Activated T-cell treated with anti-CD3 and anti-CD28 coated beads, Interleukin-2, amount 50 U/mL, for 24 hours (primary cell): Measurements from ENCODE around the gene UMODL1.

Source experiments
- DNase-seq: peaks from one replicate; pipeline ENCODE4 v3.0.0-alpha.2; 2020
- H3K27ac Mint-ChIP-seq: 2 replicates; pipeline ENCODE4 v1.8.0; 2020; ENCODE audit warnings: mild to moderate bottlenecking, mixed read lengths
- H3K27me3 Mint-ChIP-seq: 2 replicates; pipeline ENCODE4 v1.8.0; 2020; ENCODE audit warnings: mixed read lengths
- H3K36me3 Mint-ChIP-seq: 2 replicates; pipeline ENCODE4 v1.8.0; 2020; ENCODE audit warnings: low read depth, mixed read lengths
- H3K4me1 Mint-ChIP-seq: 2 replicates; pipeline ENCODE4 v1.8.0; 2020; ENCODE audit warnings: low read depth, mixed read lengths
- H3K4me3 Mint-ChIP-seq: 2 replicates; pipeline ENCODE4 v1.8.0; 2020; ENCODE audit warnings: mild to moderate bottlenecking, moderate library complexity, mixed read lengths
- H3K9me3 Mint-ChIP-seq: 2 replicates; pipeline ENCODE4 v1.8.0; 2020; ENCODE audit warnings: mixed read lengths

UMODL1 gene

DNA sequence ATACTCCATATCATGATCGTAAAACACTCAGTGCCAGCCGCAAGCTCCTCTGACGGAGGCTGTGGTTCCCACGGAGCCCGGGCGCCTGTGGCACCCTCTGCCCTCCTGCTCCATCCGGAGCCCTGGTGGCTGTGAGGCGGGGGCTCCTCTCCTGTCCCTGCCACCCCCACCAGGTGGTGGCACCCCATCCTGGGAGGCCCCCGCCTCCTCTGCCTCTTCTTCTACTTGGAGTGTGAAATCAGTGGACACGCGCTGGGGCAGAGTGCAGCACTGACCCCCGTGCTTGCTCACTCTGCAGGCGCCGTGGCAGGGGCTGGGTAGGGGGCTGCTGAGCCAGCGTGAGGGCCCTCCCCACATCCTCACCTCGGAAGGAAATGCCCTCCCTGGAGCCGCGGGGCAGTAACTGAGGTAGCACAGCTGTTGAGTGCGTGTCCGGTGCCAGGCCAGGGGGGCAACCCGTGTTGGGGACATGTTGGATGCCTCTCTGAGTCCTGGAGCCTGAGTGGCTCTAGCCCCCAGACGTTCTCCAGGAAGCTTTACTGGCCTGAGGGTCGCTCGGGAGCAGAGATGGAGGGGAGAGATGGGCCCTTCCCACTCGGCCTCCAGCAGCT is 89.1 kb downstream of the UMODL1 start:
- no peak for DNase-seq
- H3K36me3 Mint-ChIP-seq, result no peaks in the 10 kb centered on the region
- H3K4me1 Mint-ChIP-seq, result peaks cover 27% of the 10 kb centered on the region
- H3K27ac Mint-ChIP-seq, result no peak overlapping the region
- H3K27me3 Mint-ChIP-seq, result no peaks in the 10 kb centered on the region
- H3K4me3 Mint-ChIP-seq, result no peak overlapping the region
- H3K9me3 Mint-ChIP-seq, result no peaks in the 10 kb centered on the region

DNA sequence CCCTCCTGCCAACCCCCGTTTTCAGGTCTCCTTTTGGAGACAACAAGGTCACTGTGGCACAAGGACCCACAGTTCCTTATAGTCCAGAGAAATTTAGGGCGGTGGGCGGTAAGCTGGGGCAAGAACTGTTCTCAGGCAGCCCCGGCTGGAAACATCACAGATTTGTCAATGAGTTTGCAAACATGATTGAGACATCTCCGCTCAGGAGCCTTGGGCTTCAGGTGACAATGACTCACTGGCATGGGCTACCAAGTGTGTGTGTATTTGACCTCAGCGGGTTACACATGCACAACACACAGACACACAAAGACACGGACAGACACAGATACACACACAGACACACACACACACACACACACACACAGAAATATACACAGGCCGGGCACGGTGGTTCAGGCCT is 89.6 kb downstream of the UMODL1 start:
- peak overlapping the region; percentile 8 for H3K27ac Mint-ChIP-seq
- H3K4me3 Mint-ChIP-seq, result no peak overlapping the region
- H3K4me1 Mint-ChIP-seq, result peaks cover 27% of the 10 kb centered on the region
- no peak for DNase-seq
- H3K27me3 Mint-ChIP-seq, result no peaks in the 10 kb centered on the region
- no peaks in the 10 kb centered on the region for H3K36me3 Mint-ChIP-seq
- H3K9me3 Mint-ChIP-seq, result no peaks in the 10 kb centered on the region

DNA sequence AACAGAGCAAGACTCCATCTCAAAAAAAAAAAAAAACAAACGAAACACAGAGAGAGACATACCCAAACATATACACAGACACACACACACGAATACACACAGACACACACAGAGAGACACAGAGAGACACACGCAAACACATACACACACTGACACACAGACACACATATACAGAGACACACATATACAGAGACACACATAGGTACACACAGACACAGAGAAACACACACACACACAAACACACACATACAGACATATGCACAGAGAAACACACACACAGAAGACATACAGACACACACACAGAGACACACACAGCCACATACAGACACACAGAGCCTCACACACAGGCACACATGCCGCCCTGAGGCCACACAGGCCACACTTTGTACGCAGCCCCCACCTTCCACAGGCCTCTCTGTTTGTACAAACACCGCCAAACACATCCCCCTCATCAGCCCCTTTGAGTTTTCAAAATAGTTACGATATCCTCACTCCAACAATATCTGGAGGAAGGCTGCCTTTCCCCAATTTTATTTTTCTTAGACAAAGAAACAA is 90.4 kb downstream of the UMODL1 start:
- Mint-ChIP-seq H3K27ac (peak overlapping the region; percentile 40), H3K36me3 (no peaks in the 10 kb centered on the region), H3K27me3 (no peaks in the 10 kb centered on the region), H3K4me3 (no peak overlapping the region), H3K9me3 (no peaks in the 10 kb centered on the region), H3K4me1 (peaks cover 27% of the 10 kb centered on the region)
- DNase-seq, result no peak

DNA sequence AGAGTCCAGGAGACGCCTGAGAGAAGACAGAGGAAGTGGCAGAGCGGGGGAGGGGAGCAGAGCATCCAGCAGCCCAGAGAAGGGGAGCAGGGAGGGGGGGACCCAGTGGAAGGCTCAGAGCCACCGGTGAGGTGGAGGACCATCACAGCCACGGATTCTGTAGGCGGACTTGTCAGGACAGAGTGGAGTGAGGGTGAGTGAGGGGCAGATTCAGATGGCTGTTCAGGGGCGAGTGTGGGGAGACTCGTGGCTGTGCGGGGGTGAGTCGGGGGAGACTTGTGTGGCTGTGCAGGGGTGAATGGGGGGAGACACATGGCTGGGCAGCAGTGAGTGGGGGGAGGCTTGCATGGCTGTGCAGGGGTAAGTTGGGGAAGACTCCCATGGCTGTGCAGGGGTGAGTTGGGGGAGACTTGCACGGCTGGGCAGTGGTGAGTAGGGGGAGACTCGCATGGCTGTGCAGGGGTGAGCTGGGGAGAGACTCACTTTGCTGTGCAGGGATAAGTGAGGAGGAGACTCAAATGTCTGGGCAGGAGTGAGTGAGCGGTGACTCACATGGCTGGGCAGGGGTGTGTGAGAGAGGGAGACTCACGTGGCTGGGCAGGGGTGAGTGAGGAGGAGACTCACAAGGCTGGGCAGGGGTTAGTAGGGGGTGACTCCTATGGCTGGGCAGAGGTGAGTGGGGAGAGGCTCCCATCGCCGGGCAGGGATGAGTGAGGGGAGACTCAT is 91.0 kb downstream of the UMODL1 start:
- H3K27ac Mint-ChIP-seq, result peak overlapping the region; percentile 45
- H3K4me1 Mint-ChIP-seq, result peaks cover 27% of the 10 kb centered on the region
- no peaks in the 10 kb centered on the region for H3K36me3 Mint-ChIP-seq
- H3K9me3 Mint-ChIP-seq, result no peaks in the 10 kb centered on the region
- no peak for DNase-seq
- H3K27me3 Mint-ChIP-seq, result no peaks in the 10 kb centered on the region
- no peak overlapping the region for H3K4me3 Mint-ChIP-seq

DNA sequence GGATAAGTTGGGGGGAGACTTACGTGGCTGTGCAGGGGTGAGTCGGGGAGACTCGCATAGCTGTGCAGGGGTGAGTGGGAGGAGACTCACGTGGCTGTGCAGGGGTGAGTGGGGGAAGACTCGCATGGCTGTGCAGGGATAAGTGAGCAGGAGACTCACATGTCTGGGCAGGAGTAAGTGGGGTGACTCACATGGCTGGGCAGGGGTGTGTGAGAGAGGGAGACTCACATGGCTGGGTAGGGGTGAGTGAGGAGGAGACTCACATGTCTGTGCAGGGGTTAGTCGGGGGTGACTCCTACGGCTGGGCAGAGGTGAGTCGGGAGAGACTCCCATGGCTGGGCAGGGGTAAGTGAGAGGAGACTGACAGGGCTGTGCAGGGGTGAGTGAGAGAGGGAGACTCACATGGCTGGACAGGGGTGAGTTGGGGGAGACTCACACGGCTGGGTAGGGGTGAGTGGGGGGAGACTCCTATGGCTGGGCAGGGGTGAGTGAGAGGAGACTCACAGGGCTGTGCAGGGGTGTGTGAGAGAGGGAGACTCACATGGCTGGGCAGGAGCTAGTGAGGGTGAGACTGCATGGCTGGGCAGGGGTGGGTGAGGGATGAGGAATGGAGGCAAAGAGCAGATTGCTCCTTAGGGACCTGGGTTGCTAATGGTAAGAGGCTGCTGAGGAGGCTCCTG is 91.9 kb downstream of the UMODL1 start:
- H3K9me3 Mint-ChIP-seq, result no peaks in the 10 kb centered on the region
- H3K4me1 Mint-ChIP-seq, result peaks cover 27% of the 10 kb centered on the region
- H3K27ac Mint-ChIP-seq, result no peak overlapping the region
- H3K4me3 Mint-ChIP-seq, result no peak overlapping the region
- DNase-seq, result no peak
- no peaks in the 10 kb centered on the region for H3K27me3 Mint-ChIP-seq
- H3K36me3 Mint-ChIP-seq, result no peaks in the 10 kb centered on the region

DNA sequence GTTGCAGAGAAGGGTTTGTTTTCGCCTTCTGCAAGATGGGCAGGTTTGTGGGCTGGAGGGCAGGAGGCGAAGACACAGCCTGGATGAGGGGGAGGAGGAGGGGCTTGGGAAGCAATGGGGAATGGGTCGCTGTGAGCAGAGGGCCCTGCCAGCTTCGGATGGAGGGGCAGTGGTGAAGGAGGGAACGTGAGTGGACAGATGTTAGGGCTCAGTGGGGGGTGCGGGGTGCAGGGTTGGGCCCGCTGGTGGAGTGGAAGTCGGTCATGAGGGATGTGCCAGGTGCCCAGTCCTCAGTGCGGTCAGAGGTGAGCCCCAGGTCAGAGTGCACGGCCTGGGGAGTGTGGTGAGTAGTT is 92.4 kb downstream of the UMODL1 start:
- no peaks in the 10 kb centered on the region for H3K9me3 Mint-ChIP-seq
- H3K36me3 Mint-ChIP-seq, result no peaks in the 10 kb centered on the region
- H3K4me1 Mint-ChIP-seq, result peaks cover 27% of the 10 kb centered on the region
- H3K4me3 Mint-ChIP-seq, result no peak overlapping the region
- DNase-seq, result no peak
- H3K27ac Mint-ChIP-seq, result no peak overlapping the region
- H3K27me3 Mint-ChIP-seq, result no peaks in the 10 kb centered on the region

DNA sequence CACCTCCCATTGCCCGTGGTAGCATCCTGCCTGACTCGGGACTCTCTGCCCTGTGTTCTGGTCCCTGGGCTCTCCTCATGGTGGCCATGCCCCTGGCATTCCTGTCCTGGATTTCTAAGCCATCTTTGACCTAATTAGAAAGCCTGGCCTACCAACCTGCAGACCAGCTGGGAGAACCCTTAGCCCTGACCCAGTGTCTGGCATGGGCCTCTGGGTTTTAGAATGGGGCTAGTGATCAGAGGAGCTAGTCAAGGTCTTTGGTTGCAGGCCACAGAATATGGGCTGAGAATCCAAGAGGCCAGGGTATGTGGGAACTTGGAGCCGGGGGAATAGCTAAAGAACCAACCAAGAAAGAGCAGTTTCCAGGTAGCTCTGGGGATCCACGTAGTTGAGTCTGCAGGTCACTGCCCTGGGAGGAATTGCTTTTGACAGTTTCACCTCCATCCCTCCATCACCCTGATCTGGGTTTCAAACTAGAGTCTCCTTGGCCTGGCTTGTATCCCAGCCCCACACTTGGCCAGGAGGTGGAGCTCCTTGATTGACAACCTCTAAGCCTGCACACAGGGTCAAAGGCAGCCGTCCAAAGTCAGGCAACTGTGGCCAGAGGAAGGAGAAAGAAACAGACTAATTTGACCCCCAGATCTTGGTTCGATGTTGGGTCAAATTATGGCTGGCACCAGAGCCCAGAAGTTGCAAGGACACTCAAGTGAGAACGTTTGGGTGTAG is 93.1 kb downstream of the UMODL1 start:
- Mint-ChIP-seq H3K27me3 (no peaks in the 10 kb centered on the region), H3K9me3 (no peaks in the 10 kb centered on the region), H3K4me1 (peaks cover 27% of the 10 kb centered on the region), H3K27ac (no peak overlapping the region), H3K36me3 (no peaks in the 10 kb centered on the region), H3K4me3 (no peak overlapping the region)
- peak; percentile 65 for DNase-seq

DNA sequence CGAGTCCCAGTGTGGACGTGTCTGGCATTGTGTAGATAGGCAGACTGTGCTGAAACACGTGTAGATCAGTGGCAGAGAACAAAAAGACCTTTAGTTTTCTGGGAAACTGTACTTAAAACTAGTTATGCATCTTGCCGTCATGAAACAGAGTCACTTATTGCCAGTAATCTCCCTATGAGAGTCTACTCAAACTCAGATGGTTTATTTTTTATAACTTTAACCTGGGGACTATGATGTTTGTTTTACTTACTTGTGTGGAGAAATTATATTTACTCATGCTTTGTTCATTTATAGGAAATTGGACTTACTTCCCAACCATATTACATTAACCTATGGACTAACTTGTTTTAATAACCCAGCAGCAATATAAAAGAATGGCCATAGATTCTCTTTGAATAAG is 93.7 kb downstream of the UMODL1 start:
- Mint-ChIP-seq H3K27ac (no peak overlapping the region), H3K4me3 (no peak overlapping the region), H3K4me1 (peaks cover 23% of the 10 kb centered on the region), H3K27me3 (no peaks in the 10 kb centered on the region), H3K9me3 (no peaks in the 10 kb centered on the region), H3K36me3 (no peaks in the 10 kb centered on the region)
- no peak for DNase-seq

DNA sequence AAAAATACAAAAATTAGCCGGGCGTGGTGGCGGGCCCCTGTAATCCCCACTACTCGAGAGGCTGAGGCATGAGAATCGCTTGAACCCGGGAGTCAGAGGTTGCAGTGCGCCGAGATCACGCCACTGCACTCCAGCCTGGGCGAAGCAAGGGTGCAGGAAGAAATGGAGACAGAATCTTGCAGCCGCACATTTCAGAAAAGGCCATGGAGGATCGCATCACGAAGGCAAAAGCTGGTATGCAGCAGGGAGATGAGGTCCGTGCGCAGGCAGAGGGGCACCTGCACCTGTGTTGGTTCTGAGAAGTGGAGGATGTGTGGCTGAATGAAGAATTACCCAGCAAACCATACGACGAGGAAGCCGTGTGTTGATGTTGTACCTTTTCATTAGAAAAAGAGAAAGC is 94.8 kb downstream of the UMODL1 start:
- Mint-ChIP-seq H3K4me1 (peaks cover 20% of the 10 kb centered on the region), H3K27ac (no peak overlapping the region), H3K9me3 (no peaks in the 10 kb centered on the region), H3K36me3 (no peaks in the 10 kb centered on the region), H3K4me3 (no peak overlapping the region), H3K27me3 (no peaks in the 10 kb centered on the region)
- DNase-seq, result no peak

DNA sequence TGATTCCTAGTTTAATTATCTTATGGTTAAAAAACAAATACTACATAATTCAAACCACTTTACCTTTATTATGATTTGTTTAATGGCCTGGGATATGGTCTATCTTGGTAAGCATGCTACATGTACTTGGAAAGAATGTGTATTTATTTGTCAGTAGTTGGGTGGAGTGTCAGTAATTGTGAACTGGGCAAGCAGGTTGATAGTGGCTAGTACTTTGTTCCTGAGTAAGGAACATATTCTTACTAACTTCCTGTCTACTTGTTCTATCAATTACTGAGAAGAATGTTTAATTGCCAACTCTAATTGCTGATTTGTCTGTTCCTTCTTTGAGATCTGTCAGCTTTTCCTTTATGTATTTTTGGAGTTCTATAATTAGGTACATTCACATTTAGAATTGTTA is 98.6 kb downstream of the UMODL1 start:
- no peaks in the 10 kb centered on the region for H3K36me3 Mint-ChIP-seq
- H3K27ac Mint-ChIP-seq, result no peak overlapping the region
- no peak overlapping the region for H3K4me3 Mint-ChIP-seq
- no peaks in the 10 kb centered on the region for H3K9me3 Mint-ChIP-seq
- peaks cover 4% of the 10 kb centered on the region for H3K4me1 Mint-ChIP-seq
- no peak for DNase-seq
- no peaks in the 10 kb centered on the region for H3K27me3 Mint-ChIP-seq

DNA sequence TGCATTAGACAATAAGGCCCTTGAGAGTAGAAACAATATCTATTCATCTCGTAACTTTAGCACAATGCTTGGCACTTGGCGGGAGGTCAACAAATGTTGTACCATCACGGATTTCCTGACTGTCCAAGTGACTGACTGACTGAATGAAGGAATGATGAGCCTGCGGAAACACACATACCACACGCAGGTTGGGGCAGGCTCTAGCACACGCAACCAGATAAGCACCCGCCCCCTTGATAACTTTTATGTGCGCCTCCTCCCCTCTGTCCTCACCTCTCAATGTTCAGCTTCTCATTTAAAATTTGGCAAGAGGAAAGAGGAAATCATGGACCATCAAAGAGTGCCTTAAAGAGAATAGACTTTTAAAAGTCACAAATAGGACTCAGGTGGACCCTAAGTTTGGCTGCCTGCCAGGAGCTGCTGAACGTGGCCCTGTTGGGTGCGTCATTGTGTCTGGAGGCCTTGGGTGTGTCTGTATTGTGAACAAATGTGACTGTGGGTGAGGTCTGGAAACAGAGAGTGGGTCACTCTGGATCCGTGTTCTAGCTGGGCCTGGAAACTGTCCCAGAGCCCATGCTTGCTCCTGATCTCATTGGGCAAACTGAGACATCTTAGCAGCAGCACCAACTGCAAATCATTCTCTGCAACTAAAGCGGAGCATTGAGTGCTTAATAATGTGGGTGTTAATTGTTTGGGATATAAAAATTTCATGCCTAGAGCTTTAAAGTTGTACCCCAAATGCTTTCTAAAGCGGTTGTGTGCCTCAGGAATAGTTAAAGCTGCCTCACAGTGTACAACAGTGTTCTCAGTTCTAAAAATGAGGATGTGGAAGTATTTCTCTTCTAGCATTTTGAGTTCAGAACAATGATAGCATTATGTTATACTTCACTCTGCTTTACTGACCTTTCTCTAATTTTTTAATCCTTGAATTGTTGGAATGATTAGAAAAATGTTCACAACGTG is 100.3 kb downstream of the UMODL1 start:
- H3K9me3 Mint-ChIP-seq, result no peaks in the 10 kb centered on the region

DNA sequence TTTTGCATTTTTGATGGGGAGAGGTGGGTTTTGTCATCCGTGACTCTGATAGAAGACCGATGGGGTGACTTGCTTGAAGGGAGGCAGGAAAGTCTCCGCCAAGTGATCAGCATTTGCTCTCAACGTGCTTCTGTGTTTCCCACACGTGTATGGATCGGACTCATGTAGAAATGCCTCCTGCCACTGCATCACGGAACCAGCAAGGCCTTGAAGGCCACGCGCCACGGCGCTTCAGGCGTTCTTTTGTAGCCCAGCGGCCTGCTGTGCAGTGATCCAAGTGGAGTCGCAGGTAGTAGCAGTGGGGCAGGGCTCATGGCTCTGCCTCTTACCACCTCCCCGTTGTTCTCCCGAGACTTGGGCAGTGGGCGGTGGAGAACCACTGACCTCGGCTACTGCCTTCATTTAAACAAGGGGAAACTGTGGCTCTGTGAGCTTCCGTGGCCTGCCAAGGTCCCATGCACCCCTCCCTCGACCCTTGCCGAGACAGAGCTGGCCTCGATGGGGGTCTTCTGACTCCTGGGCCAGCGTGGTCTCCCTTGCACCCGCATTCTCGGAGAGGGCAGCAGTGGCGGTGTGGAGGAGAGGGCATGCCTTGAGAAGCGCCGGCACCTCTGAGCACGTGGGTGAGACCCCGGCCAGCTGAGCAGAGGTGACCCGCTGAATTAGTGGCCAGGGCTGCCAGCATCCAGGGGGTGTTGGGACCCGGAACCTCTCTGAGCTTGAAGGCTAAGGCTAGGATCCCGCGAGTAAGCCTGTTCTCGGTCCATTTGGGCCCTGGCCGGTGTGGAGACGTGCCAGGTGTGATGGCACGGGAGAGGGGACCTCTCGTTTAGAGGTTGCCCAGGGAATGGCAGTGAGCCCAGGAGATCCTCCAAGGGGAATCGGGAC is 101.7 kb downstream of the UMODL1 start:
- H3K27ac Mint-ChIP-seq, result no peak overlapping the region
- peaks cover 4% of the 10 kb centered on the region for H3K4me1 Mint-ChIP-seq
- no peaks in the 10 kb centered on the region for H3K36me3 Mint-ChIP-seq

More for the DNA sequence above, 100.3 kb downstream of the UMODL1 start:
- Mint-ChIP-seq H3K27me3 (no peaks in the 10 kb centered on the region), H3K36me3 (no peaks in the 10 kb centered on the region), H3K27ac (no peak overlapping the region), H3K4me1 (peaks cover 4% of the 10 kb centered on the region), H3K4me3 (no peak overlapping the region)
- DNase-seq, result no peak

DNA sequence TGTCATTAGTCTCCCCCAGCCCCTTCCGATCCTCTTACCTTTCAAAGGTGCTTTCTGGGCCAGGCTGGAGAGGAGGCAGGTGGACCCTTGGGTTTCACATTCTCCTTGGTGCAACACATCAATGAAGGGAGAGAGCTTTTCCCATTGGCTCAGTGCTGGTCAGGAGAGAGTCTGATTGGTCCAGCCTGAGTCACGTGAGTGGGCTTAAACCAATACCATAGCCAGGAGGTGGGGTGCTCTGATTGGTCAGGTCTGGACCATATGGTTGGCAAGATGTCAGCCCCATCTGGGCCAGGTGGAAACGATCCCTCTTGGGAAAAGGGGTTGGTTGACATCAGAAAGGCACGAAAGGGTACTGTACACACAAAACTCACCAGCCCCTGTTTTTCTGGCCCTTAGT is 103.1 kb downstream of the UMODL1 start:
- H3K27me3 Mint-ChIP-seq, result no peaks in the 10 kb centered on the region
- no peaks in the 10 kb centered on the region for H3K36me3 Mint-ChIP-seq
- no peak overlapping the region for H3K4me3 Mint-ChIP-seq
- H3K9me3 Mint-ChIP-seq, result no peaks in the 10 kb centered on the region
- peaks cover 4% of the 10 kb centered on the region for H3K4me1 Mint-ChIP-seq
- DNase-seq, result no peak
- no peak overlapping the region for H3K27ac Mint-ChIP-seq

More for the DNA sequence above, 101.7 kb downstream of the UMODL1 start:
- Mint-ChIP-seq H3K9me3 (no peaks in the 10 kb centered on the region), H3K4me3 (no peak overlapping the region), H3K27me3 (no peaks in the 10 kb centered on the region)
- DNase-seq, result no peak
